GM23338 (cell line): ENCODE data around the gene TP73. TPM values are rescaled to one million over a fixed set of nuclear protein-coding genes. Genes with fewer than 3 reads are reported as not detected.

Experiments used
- ATAC-seq: fragments of 200-7000 bp; cut with Tn5 transposase; 3 replicates; pipeline ENCODE4 v1.9.1; 2020
- DNase-seq: peaks from one replicate; pipeline ENCODE4 v3.0.0-alpha.2; 2015; ENCODE audit warnings: low spot score
- H2AFZ ChIP-seq: fragments of 200-600 bp; sonication (generic); 2 replicates; pipeline ENCODE4 v1.8.0; 2016; ENCODE audit warnings: antibody characterized with exemption, mild to moderate bottlenecking, moderate library complexity
- H3F3A ChIP-seq: fragments of 200-600 bp; sonication (generic); replicated peaks from 2 replicates; pipeline ENCODE4 v1.8.0; 2017; ENCODE audit warnings: antibody characterized with exemption, mixed run types, low read depth
- H3K27ac ChIP-seq: fragments of 200-600 bp; sonication (generic); 2 replicates; pipeline ENCODE4 v1.6.1; 2016; ENCODE audit warnings: low read depth
- H3K27me3 ChIP-seq: fragments of 200-600 bp; sonication (generic); 2 replicates; pipeline ENCODE4 v1.8.0; 2016; ENCODE audit warnings: mild to moderate bottlenecking, mixed run types, moderate library complexity; ENCODE audit not compliant: insufficient read depth
- H3K36me3 ChIP-seq: fragments of 200-600 bp; sonication (generic); 2 replicates; pipeline ENCODE4 v1.8.0; 2016; ENCODE audit warnings: mild to moderate bottlenecking; ENCODE audit not compliant: insufficient read depth
- H3K4me1 ChIP-seq: fragments of 200-600 bp; sonication (generic); 2 replicates; pipeline ENCODE4 v1.8.0; 2016; ENCODE audit warnings: mild to moderate bottlenecking, moderate library complexity; ENCODE audit not compliant: insufficient read depth
- H3K4me2 ChIP-seq: fragments of 200-600 bp; sonication (generic); 2 replicates; pipeline ENCODE4 v1.7.1; 2017; ENCODE audit warnings: mixed run types
- H3K4me3 ChIP-seq: fragments of 200-600 bp; sonication (generic); 2 replicates; pipeline ENCODE4 v1.6.1; 2016; ENCODE audit warnings: mixed run types
- H3K79me2 ChIP-seq: fragments of 200-600 bp; sonication (generic); replicated peaks from 2 replicates; pipeline ENCODE4 v1.8.0; 2017; ENCODE audit warnings: mild to moderate bottlenecking; ENCODE audit not compliant: insufficient read depth
- H3K9me2 ChIP-seq: fragments of 200-600 bp; sonication (generic); 2 replicates; pipeline ENCODE4 v1.8.0; 2017; ENCODE audit not compliant: insufficient read depth
- H4K20me1 ChIP-seq: fragments of 200-600 bp; sonication (generic); replicated peaks from 2 replicates; pipeline ENCODE4 v1.8.0; 2017; ENCODE audit warnings: mild to moderate bottlenecking; ENCODE audit not compliant: insufficient read depth
- H3K27ac Mint-ChIP-seq: 2 replicates; pipeline ENCODE4 v1.8.0; 2020; ENCODE audit warnings: inconsistent platforms, mild to moderate bottlenecking, moderate library complexity, mixed read lengths
- H3K27me3 Mint-ChIP-seq: 3 replicates; pipeline ENCODE4 v1.8.0; 2022; ENCODE audit warnings: low read depth, mild to moderate bottlenecking, moderate library complexity, mixed read lengths, inconsistent platforms; ENCODE audit not compliant: insufficient read depth, poor library complexity
- H3K36me3 Mint-ChIP-seq: 3 replicates; pipeline ENCODE4 v1.8.0; 2021; ENCODE audit warnings: low read depth, mild to moderate bottlenecking, inconsistent platforms, moderate library complexity, mixed read lengths
- H3K4me1 Mint-ChIP-seq: 3 replicates; pipeline ENCODE4 v1.8.0; 2020; ENCODE audit warnings: mild to moderate bottlenecking, inconsistent platforms, mixed read lengths
- H3K4me3 Mint-ChIP-seq: 3 replicates; pipeline ENCODE4 v1.8.0; 2021; ENCODE audit warnings: moderate library complexity, mild to moderate bottlenecking, inconsistent platforms, mixed read lengths
- H3K9me3 Mint-ChIP-seq: 3 replicates; pipeline ENCODE4 v1.8.0; 2020; ENCODE audit warnings: moderate library complexity, mild to moderate bottlenecking, inconsistent platforms, mixed read lengths
- CREB1 ChIP-seq: fragments of 250-450 bp; sonication (Bioruptor Pico); IDR thresholded peaks from 2 replicates; pipeline ENCODE4 v1.5.0; 2020; ENCODE audit warnings: low read depth, mild to moderate bottlenecking, moderate library complexity
- CTCF ChIP-seq, 2 experiments: fragments of 200-600 bp in 1 of 2; sonication (generic) in 1 of 2; conservative IDR thresholded peaks; 2 replicates each; pipeline versions ENCODE4 v1.5.1 to v1.6.1; 2016 to 2017; ENCODE audit warnings: antibody characterized with exemption in 2 of 2, low read depth in 2 of 2, mild to moderate bottlenecking in 2 of 2, moderate library complexity in 1 of 2
- ETS1 ChIP-seq: IDR thresholded peaks from 2 replicates; pipeline ENCODE4 v1.6.1; 2016; ENCODE audit warnings: antibody characterized with exemption
- EZH2 ChIP-seq: fragments of 200-600 bp; sonication (generic); IDR thresholded peaks from one replicate; pipeline ENCODE4 v1.8.0; 2017; ENCODE audit warnings: antibody characterized with exemption, mild to moderate bottlenecking, low read depth; ENCODE audit not compliant: unreplicated experiment
- EZH2phosphoT487 ChIP-seq: fragments of 200-600 bp; sonication (generic); IDR thresholded peaks from one replicate; pipeline ENCODE4 v1.8.1; 2018; ENCODE audit warnings: antibody characterized with exemption; ENCODE audit not compliant: unreplicated experiment
- JUNB ChIP-seq: IDR thresholded peaks from one replicate; pipeline ENCODE4 v1.6.1; 2016; ENCODE audit warnings: antibody characterized with exemption; ENCODE audit not compliant: unreplicated experiment
- ZNF331 ChIP-seq: fragments of 250-450 bp; sonication (Bioruptor Pico); IDR thresholded peaks from 2 replicates; pipeline ENCODE4 v1.5.0; 2020; ENCODE audit warnings: low read depth, mild to moderate bottlenecking, moderate library complexity
- ZNF462 ChIP-seq: fragments of 250-450 bp; sonication (Bioruptor Pico); IDR thresholded peaks from 2 replicates; pipeline ENCODE4 v1.5.0; 2020; ENCODE audit warnings: mild to moderate bottlenecking, moderate library complexity
- polyA plus RNA-seq: library from polyadenylated mRNA; unstranded; fragments of >200 nt; fragmentation: Nextera tagmentation; extraction: Ambion mirVana; gene quantifications from 2 replicates; pipeline ENCODE4 v1.2.1, GENCODE V29; 2016
- total RNA-seq: library from RNA; depleted of rRNA; stranded (reverse); fragments of >200 nt; shearing (Covaris generic); gene quantifications from 2 replicates; pipeline ENCODE4 v1.2.3, GENCODE V29; 2014

The TP73 gene
- total and polyA plus RNA-seq, 2 experiments from 2014 or later: 1.4 to 3.4 TPM

- H3K27me3 ChIP-seq: no peaks in the 10 kb centered on the region
- TF ChIP-seq JUNB: no peak
- TF ChIP-seq EZH2: no peak
- no peak for TF ChIP-seq EZH2phosphoT487
- no peak for TF ChIP-seq CREB1 (CRISPR knock-in tag)
- no peak for TF ChIP-seq ZNF462 (CRISPR knock-in tag)
- no peak overlapping the region for H3K4me3 ChIP-seq
- no peaks in the 10 kb centered on the region for H4K20me1 ChIP-seq
- DNase-seq (no peak), ATAC-seq (no peak)
- Mint-ChIP-seq H3K36me3 (no peaks in the 10 kb centered on the region), H3K4me1 (peaks cover 7% of the 10 kb centered on the region; the same call in 2 of the 3 replicates), H3K4me3 (no peak overlapping the region), H3K9me3 (no peaks in the 10 kb centered on the region; the same call in 2 of the 3 replicates), H3K27ac (no peak overlapping the region), H3K27me3 (peaks cover 26% of the 10 kb centered on the region)
- no peaks in the 10 kb centered on the region for H3K9me2 ChIP-seq
- H3K4me2 ChIP-seq: no peak overlapping the region
- H3K4me1 ChIP-seq: no peaks in the 10 kb centered on the region
- no peak overlapping the region for H3K27ac ChIP-seq
- no peaks in the 10 kb centered on the region for H3K36me3 ChIP-seq
- H3K79me2 ChIP-seq: no peaks in the 10 kb centered on the region
- H3F3A ChIP-seq: no peaks in the 10 kb centered on the region
- H2AFZ ChIP-seq: no peak overlapping the region
Measured at GRCh38 chr1:3696689-3697088, 44.4 kb downstream of the TP73 start.

GRCh38 chr1:3697104-3697503 is 44.8 kb downstream of the TP73 start:
- no peaks in the 10 kb centered on the region for H3K4me1 ChIP-seq
- no peaks in the 10 kb centered on the region for H3K9me2 ChIP-seq
- H3K36me3 Mint-ChIP-seq: no peaks in the 10 kb centered on the region
- H3K4me3 Mint-ChIP-seq: no peak overlapping the region
- peaks cover 24% of the 10 kb centered on the region for H3K27me3 Mint-ChIP-seq
- H3K27me3 ChIP-seq: no peaks in the 10 kb centered on the region
- no peaks in the 10 kb centered on the region for H3K79me2 ChIP-seq
- no peaks in the 10 kb centered on the region for H4K20me1 ChIP-seq
- H3K36me3 ChIP-seq: no peaks in the 10 kb centered on the region
- no peak overlapping the region for H3K27ac ChIP-seq
- no peaks in the 10 kb centered on the region; the same call in 2 of the 3 replicates for H3K9me3 Mint-ChIP-seq
- no peak overlapping the region for H2AFZ ChIP-seq
- H3K4me1 Mint-ChIP-seq: peaks cover 7% of the 10 kb centered on the region; the same call in 2 of the 3 replicates
- H3K4me2 ChIP-seq: no peak overlapping the region
- H3K4me3 ChIP-seq: no peak overlapping the region
- H3F3A ChIP-seq: no peaks in the 10 kb centered on the region
- H3K27ac Mint-ChIP-seq: no peak overlapping the region
- DNase-seq (no peak), ATAC-seq (no peak)
- TF ChIP-seq EZH2phosphoT487 (no peak), JUNB (no peak), CTCF (conservative IDR thresholded peaks at IDR 0.05; ENCODE audit: low read depth in 2 of 2) (no peak), ZNF331 (no peak), ETS1 (no peak)
